Right lobe of liver (tissue), 6 donors: ENCODE data around the gene FAM83F. TPM values are rescaled to one million over a fixed set of nuclear protein-coding genes. Genes with fewer than 3 reads are reported as not detected.

ENCODE experiments used
- ATAC-seq, 4 donors: fragments of 200-7000 bp; cut with Tn5 transposase; one replicate each; pipeline ENCODE4 v1.9.1; 2020; ENCODE audit warnings: mild to moderate bottlenecking in 4 of 4, moderate library complexity in 4 of 4
- DNase-seq, 3 donors: peaks; one replicate each; pipeline ENCODE4 v3.0.0-alpha.2; 2020
- H3K27ac ChIP-seq, 3 donors: fragments of 200-600 bp; one replicate each; pipeline ENCODE4 v1.8.0; 2022
- H3K27me3 ChIP-seq, 2 donors: fragments of 200-600 bp; one replicate each; pipeline ENCODE4 v1.8.0; 2022
- H3K36me3 ChIP-seq, 4 donors: fragments of 200-600 bp; sonication (generic) in 1 of 4; one replicate each; pipeline versions ENCODE4 v1.5.1 to v1.8.0; 2017 to 2022; ENCODE audit warnings: control low read depth in 1 of 4
- H3K4me1 ChIP-seq, 4 donors: fragments of 200-600 bp; sonication (generic) in 1 of 4; one replicate each; pipeline versions ENCODE4 v1.5.1 to v1.8.0; 2017 to 2022; ENCODE audit warnings: control low read depth in 1 of 4
- H3K4me3 ChIP-seq, 3 donors: fragments of 200-600 bp; one replicate each; pipeline ENCODE4 v1.8.0; 2022
- H3K9me3 ChIP-seq, 4 donors: fragments of 200-600 bp; sonication (generic) in 1 of 4; one replicate each; pipeline versions ENCODE4 v1.5.1 to v1.8.0; 2017 to 2022; ENCODE audit warnings: control low read depth in 1 of 4
- POLR2A ChIP-seq: fragments of 450-650 bp; IDR thresholded peaks from one replicate; pipeline ENCODE4 v1.6.1; 2017; ENCODE audit warnings: antibody characterized with exemption, mild to moderate bottlenecking
- WGBS: methylation state at CpG from one replicate; pipeline ENCODE4 v1.1.6; 2018; ENCODE audit warnings: low coverage, low lambda C conversion rate; ENCODE audit not compliant: insufficient coverage; ENCODE audit errors: missing lambda C conversion rate; 5-methylcytosine and 5-hydroxymethylcytosine counted together
- intact Hi-C, 2 donors: fragments of 100-400 bp; cut with DNase I; formaldehyde crosslinking; loops; one replicate each; pipeline versions ENCODE4 v1.11.2 to v1.14.1; 2022
- total RNA-seq, 6 experiments: library from RNA; depleted of rRNA in 2 of 6; stranded (reverse); fragments of >200 nt in 2 of 6; fragmentation: NEBNext Ultra II Directional in 3 of 6; extraction: Animal tissue kit (Norgen Biotek cat#: 25700) in 3 of 6; gene quantifications; one replicate each; pipeline versions ENCODE4 v1.1.0 to v1.2.4, GENCODE V29; 2016 to 2023
- TF ChIP-seq, protein P1 (sequence below), 4 donors: fragments of 200-600 bp in 3 of 4; fragments of 450-650 bp in 1 of 4; IDR thresholded peaks; one replicate each; pipeline versions ENCODE4 v1.5.1 to v1.8.0; 2016 to 2022; ENCODE audit warnings: antibody characterized with exemption in 4 of 4, mild to moderate bottlenecking in 2 of 4
- donor health status: DM: no; HTN: yes; CAD: no.
- donor health status: DM: no; HTN: no; CAD: no.
- donor health status: DM: no; HTN: no; CAD: no.
- donor health status: DM: no; HTN: yes; CAD: no.
- donor health status: DM: no; HTN: yes; CAD: no.

The FAM83F gene
- total RNA-seq, 6 experiments from 2014 or later: 1.1 to 4.5 (median 1.6) TPM

DNA sequence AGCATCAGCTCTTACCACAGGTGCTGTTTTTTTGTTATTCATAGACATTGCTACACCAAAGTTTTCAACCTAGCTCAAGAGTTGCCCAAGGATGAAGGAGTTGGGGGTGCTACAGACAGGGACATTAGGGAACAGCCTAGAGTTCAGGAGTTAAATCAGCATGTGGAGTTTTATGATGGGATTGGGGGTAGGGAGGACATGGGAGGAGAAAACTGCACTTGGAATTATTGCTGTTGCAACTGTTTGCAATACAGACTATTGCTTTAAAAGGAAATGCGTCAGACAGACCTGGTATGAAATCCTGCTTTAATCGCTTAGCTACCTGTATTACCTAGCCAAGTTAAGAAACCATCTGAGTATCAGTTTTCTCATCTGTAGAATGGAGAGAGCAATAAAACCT lies 28.3 kb upstream of the FAM83F start:
- no peak overlapping the region for H3K4me3 ChIP-seq
- TF ChIP-seq, protein P1, sequence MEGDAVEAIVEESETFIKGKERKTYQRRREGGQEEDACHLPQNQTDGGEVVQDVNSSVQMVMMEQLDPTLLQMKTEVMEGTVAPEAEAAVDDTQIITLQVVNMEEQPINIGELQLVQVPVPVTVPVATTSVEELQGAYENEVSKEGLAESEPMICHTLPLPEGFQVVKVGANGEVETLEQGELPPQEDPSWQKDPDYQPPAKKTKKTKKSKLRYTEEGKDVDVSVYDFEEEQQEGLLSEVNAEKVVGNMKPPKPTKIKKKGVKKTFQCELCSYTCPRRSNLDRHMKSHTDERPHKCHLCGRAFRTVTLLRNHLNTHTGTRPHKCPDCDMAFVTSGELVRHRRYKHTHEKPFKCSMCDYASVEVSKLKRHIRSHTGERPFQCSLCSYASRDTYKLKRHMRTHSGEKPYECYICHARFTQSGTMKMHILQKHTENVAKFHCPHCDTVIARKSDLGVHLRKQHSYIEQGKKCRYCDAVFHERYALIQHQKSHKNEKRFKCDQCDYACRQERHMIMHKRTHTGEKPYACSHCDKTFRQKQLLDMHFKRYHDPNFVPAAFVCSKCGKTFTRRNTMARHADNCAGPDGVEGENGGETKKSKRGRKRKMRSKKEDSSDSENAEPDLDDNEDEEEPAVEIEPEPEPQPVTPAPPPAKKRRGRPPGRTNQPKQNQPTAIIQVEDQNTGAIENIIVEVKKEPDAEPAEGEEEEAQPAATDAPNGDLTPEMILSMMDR (IDR thresholded peaks at IDR 0.05): no peak
- no peak for TF ChIP-seq POLR2A
- H3K4me1 ChIP-seq: peaks cover 0 to 18% (median 0%) of the 10 kb centered on the region in 4 donors
- WGBS: 29% methylated on average over 2 of the region's 2 CpGs
- H3K9me3 ChIP-seq: no peaks in the 10 kb centered on the region
- H3K27me3 ChIP-seq: no peaks in the 10 kb centered on the region
- no peak for DNase-seq
- H3K36me3 ChIP-seq: no peaks in the 10 kb centered on the region
- intact Hi-C loops: no loop called here
- H3K27ac ChIP-seq: peak overlapping the region in 1 of 3 donors; percentile 29
- ATAC-seq: peak in 3 of 4 donors; percentile 20 to 53 (median 32)

DNA sequence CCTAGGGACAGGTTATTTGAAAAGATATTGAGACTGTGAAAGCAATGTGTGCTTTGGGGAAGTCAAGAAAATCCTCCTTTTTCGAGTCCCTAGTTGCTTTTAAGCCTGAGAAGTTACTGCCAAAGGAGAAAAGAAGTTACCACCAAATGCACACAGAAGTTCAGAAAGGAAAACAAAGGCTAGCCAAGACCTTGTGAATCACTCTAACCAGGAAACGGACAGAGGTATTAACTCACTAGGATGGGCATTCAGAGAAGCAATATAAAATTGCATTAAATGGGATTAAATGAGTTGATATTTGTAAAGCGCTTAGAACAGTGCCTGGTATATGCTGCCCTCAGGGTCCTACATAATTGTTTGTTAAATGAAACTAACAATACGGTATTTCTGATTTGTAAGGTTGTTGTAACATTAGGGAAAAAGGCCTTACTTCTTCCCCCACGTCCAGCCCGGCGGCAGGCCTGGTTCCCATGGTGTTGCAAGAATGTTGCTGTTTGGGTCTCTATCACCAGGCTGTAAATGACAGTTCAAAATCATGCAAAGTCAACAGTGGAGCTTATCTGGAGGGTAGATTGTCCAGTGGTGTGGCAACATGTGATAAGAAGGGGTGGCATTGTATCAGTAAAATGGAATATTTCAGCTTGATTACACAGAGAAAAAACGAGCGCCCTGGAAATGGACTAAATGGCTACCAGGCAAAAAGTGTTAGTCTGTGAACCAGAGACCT lies 27.5 kb upstream of the FAM83F start:
- H3K27me3 ChIP-seq: no peaks in the 10 kb centered on the region
- 33% methylated on average over 9 of the region's 9 CpGs for WGBS
- TF ChIP-seq POLR2A: no peak
- TF ChIP-seq, protein P1 (IDR thresholded peaks at IDR 0.05): no peak

DNA sequence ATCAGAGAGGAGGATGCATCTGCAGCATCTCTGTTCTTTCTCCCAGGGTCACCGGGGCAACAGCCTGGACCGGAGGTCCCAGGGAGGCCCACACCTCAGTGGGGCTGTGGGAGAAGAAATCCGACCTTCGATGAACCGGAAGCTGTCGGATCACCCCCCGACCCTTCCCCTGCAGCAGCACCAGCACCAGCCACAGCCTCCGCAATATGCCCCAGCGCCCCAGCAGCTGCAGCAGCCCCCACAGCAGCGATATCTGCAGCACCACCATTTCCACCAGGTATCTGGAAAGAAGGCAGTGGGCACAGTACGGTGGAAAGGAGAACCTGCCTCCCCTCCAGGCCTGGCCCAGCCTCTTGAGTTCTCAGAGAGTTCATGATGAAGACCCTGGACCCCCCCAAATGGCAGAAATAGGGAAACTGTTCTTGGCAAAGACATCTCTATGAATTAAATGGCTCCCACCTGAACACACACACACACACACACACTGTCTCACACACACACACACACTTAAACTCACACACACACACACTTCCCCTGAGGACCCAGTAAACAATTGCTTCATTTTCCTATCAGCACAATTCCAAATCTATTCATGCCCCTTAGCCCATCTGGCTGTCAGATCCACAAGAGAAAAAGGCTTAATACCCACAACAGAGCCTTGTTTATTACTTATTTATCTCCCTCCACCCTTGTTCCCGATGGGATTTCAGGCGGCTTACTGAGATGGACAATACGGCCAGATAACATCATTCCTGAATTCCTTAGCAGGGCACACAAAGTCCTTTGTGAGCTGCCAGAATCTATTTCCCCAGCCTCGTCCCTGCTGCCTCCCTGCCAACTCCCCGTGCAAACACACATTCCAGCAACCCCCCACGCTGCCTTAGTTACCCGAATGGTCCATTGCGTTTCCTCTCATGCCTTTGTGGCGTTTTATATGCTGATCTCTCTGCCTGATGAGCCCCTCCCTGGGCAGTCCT lies 26.5 kb upstream of the FAM83F start:
- TF ChIP-seq POLR2A: no peak
- TF ChIP-seq, protein P1 (IDR thresholded peaks at IDR 0.05): no peak
- Histone ChIP-seq H3K36me3 (no peaks in the 10 kb centered on the region), H3K4me1 (peaks cover 0 to 18% (median 0%) of the 10 kb centered on the region in 4 donors), H3K4me3 (no peak overlapping the region), H3K27me3 (no peaks in the 10 kb centered on the region), H3K9me3 (no peaks in the 10 kb centered on the region), H3K27ac (peak overlapping the region in 1 of 3 donors; percentile 47)
- WGBS: 23% methylated on average over 10 of the region's 20 CpGs
- DNase-seq (peak in 2 of 3 donors; percentile 58 to 67), ATAC-seq (peak; percentile 65 to 78 (median 70))
- intact Hi-C loops: no loop called here

More for the DNA sequence above, 27.5 kb upstream of the FAM83F start:
- DNase-seq (peak in 1 of 3 donors; percentile 53), ATAC-seq (peak; percentile 68 to 72 (median 69))
- Histone ChIP-seq H3K4me3 (no peak overlapping the region), H3K36me3 (no peaks in the 10 kb centered on the region), H3K27ac (peak overlapping the region; percentile 13 to 47 (median 29)), H3K4me1 (peaks cover 0 to 18% (median 0%) of the 10 kb centered on the region in 4 donors), H3K9me3 (no peaks in the 10 kb centered on the region)
- intact Hi-C loops: no loop called here

DNA sequence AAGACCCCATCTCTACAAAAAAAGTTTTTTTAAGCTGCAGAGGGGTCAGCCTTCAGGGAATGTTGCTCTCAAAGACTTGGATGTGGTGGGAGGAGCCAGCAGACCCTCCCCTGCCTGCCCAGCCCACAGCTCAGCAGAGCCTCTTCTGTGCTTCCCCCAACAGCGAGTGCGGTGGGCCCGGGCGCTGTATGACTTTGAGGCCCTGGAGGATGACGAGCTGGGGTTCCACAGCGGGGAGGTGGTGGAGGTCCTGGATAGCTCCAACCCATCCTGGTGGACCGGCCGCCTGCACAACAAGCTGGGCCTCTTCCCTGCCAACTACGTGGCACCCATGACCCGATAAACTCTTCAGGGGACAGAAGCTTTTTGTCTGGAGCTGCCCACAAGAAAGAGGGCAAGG lies 24.0 kb upstream of the FAM83F start:
- ATAC-seq (no peak), DNase-seq (no peak)
- intact Hi-C loops: no loop called here
- no peaks in the 10 kb centered on the region for H3K36me3 ChIP-seq
- H3K4me3 ChIP-seq: no peak overlapping the region
- H3K27me3 ChIP-seq: no peaks in the 10 kb centered on the region
- no peaks in the 10 kb centered on the region for H3K9me3 ChIP-seq
- TF ChIP-seq, protein P1 (IDR thresholded peaks at IDR 0.05): no peak
- TF ChIP-seq POLR2A: no peak
- WGBS: no CpG with 5 or more reads among the region's 10 CpGs
- H3K27ac ChIP-seq: no peak overlapping the region
- H3K4me1 ChIP-seq: peaks cover 0 to 18% (median 0%) of the 10 kb centered on the region in 4 donors
